ENCODE data around the gene SDK2. TPM values are rescaled to one million over a fixed set of nuclear protein-coding genes. Genes with fewer than 3 reads are reported as not detected.
"Not testable (repeated sequence)": the region's sequence is repeated elsewhere in the genome, so short reads cannot be mapped to it uniquely, and the experiment has no call there.

The SDK2 gene
- total and polyA plus RNA-seq, 4 experiments from 2014 or later, result 0.49 to 2.9 (median 2.2) TPM; not detected in 1

DNA sequence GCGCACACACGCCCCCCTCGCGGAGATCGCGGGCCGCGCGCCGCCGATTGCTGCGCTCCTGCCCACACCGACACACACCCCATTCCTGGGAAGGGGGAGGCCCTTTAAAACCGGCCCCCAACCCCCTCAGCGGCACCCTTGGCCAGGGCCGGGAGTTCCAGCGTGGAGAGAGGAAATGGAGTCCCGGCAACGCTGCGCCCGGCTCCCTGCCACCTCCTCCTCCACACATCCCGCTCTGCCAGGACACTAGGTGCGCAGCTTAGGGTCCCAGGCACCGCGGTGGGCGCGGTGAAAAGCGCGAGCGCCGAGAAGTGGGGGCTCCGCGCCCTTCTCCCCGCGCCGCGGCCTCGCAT is 332.8 kb downstream of the SDK2 start:
- POLR2A ChIA-PET (ENCODE audit: partially characterized antibody), result interaction anchor here (0.7 to 1.9 kb wide), 4 partner anchors 74 to 585 kb away, joined by 3 to 5 read pairs (median 4); partner anchors contain the start of gene COG1
- peak overlapping the region in 6 of 7 donors; percentile 31 to 88 (median 81) for H3K27ac Mint-ChIP-seq
- CTCF ChIA-PET (ENCODE audit: partially characterized antibody), result interaction anchor here (0.6 to 2.5 kb wide), 7 partner anchors 8 to 69 kb away, joined by 3 to 9 read pairs (median 4); no protein-coding TSS in a partner anchor
- no peaks in the 10 kb centered on the region for H3K27me3 Mint-ChIP-seq
- Histone ChIP-seq H3K27me3 (ENCODE audit: insufficient read depth, low read length) (no peaks in the 10 kb centered on the region), H3K4me1 (ENCODE audit: insufficient read depth, low read length) (peaks cover 15% of the 10 kb centered on the region), H3K9me3 (ENCODE audit: control insufficient read depth in 1 of 2, low read length in 2 of 2) (no peaks in the 10 kb centered on the region), H3K4me3 (ENCODE audit: low read length in 2 of 2) (peak overlapping the region; percentile 57 to 80), H3K36me3 (ENCODE audit: insufficient read depth, low read length) (no peaks in the 10 kb centered on the region), H3K27ac (ENCODE audit: low read depth, low read length) (peak overlapping the region; percentile 63)
- DNase-seq, result peak in 1 of 5 donors; percentile 9
- intact Hi-C loops (cut with micrococcal nuclease), result loop anchor here (1.0 to 2.0 kb wide), 2 partner anchors 59 to 585 kb away; no protein-coding TSS in a partner anchor
- peaks cover 6 to 19% (median 13%) of the 10 kb centered on the region in 4 donors for H3K4me1 Mint-ChIP-seq
- peaks cover 0 to 2% of the 10 kb centered on the region in 2 donors for H3K36me3 Mint-ChIP-seq
- H3K9me3 Mint-ChIP-seq, result no peaks in the 10 kb centered on the region
- H3K4me3 Mint-ChIP-seq, result peak overlapping the region; percentile 85 to 92 (median 88)

DNA sequence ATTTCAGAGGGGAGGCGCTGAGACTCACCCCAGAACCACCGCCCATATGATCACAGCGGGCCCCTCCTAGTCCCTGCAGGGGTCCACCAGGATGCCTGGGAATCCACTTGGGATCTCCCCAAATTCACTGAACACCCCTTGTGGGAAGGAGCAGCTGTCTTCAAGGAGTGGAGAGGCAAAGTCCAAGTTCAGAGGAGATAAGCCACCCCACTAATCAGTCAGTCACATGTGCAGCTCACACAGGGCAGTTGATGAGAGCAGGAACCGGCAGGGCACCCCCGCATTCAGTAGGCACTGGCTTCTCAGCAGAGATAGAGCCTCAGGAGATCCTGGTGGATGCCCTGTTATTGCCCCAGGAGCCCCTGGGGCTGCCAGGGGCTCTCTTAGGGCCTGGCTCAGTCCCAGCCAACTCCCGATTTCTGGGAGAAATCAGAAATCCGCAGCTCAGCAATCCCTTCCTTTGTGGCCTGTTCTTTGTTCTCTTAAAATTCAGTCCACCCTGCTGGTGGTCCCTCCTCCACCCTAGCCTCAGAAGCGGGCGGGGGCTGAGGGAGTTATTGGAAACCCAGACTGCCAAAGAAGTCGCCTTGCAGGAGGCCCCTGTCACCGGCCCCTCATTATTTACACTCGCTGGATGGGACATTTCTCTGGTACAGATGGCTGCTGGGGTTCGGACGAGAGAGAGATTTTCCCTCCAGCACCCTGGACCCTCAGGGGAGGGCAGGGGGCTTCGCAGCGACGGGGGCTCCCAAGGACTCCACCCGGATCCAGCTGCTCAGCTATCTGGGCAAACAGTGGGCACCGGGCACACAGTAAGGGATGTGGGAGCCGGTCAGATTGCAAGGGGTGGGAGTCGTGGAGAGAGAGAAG is 334.3 kb downstream of the SDK2 start:
- H3K36me3 Mint-ChIP-seq, result peaks cover 0 to 2% of the 10 kb centered on the region in 2 donors
- CTCF ChIA-PET (ENCODE audit: partially characterized antibody), result interaction anchor here (0.6 to 2.5 kb wide), 11 partner anchors 11 to 585 kb away, joined by 3 to 15 read pairs (median 4); no protein-coding TSS in a partner anchor
- peak overlapping the region in 1 of 2 donors; percentile 80 for H3K4me3 ChIP-seq (ENCODE audit: low read length in 2 of 2)

DNA sequence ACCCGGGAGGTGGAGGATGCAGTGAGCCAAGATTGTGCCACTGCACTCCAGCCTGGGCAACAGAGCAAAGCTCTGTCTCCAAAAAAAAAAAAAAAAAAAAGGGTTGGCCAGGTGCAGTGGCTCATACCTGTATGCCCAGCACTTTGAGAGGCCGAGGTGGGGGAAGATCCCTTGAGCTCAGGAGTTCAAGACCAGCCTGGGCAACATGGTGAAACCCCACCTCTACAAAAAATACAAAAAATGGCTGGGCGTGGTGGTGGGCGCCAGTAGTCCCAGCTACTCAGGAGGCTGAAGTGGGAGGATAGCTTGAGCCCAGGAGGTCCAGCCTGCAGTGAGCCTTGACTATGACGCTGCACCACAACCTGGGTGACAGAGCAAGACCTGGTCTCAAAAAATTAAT is 335.3 kb downstream of the SDK2 start:
- H3K27me3 ChIP-seq (ENCODE audit: insufficient read depth, low read length); H3K4me3 Mint-ChIP-seq; H3K36me3 Mint-ChIP-seq; H3K4me3 ChIP-seq (ENCODE audit: low read length in 2 of 2); H3K27ac Mint-ChIP-seq; intact Hi-C loops (cut with micrococcal nuclease); H3K27me3 Mint-ChIP-seq; H3K9me3 Mint-ChIP-seq; H3K27ac ChIP-seq (ENCODE audit: low read depth, low read length); H3K9me3 ChIP-seq (ENCODE audit: control insufficient read depth in 1 of 2, low read length in 2 of 2); H3K36me3 ChIP-seq (ENCODE audit: insufficient read depth, low read length); DNase-seq; POLR2A ChIA-PET (ENCODE audit: partially characterized antibody): not testable (repeated sequence)
- peaks cover 6 to 19% (median 13%) of the 10 kb centered on the region in 4 donors for H3K4me1 Mint-ChIP-seq
- CTCF ChIA-PET (ENCODE audit: partially characterized antibody), result interaction anchor here (1.2 kb wide), 1 partner anchor 57 kb away, joined by 3 read pairs; no protein-coding TSS in a partner anchor
- H3K4me1 ChIP-seq (ENCODE audit: insufficient read depth, low read length), result peaks cover 15% of the 10 kb centered on the region

More for the DNA sequence above, 334.3 kb downstream of the SDK2 start:
- peak overlapping the region; percentile 80 to 91 (median 85) for H3K4me3 Mint-ChIP-seq
- POLR2A ChIA-PET (ENCODE audit: partially characterized antibody), result interaction anchor here (1.3 kb wide), 1 partner anchor 78 kb away, joined by 6 read pairs; a partner anchor contains a TSS
- Histone ChIP-seq H3K4me1 (ENCODE audit: insufficient read depth, low read length) (peaks cover 15% of the 10 kb centered on the region), H3K9me3 (ENCODE audit: control insufficient read depth in 1 of 2, low read length in 2 of 2) (no peaks in the 10 kb centered on the region), H3K27me3 (ENCODE audit: insufficient read depth, low read length) (no peaks in the 10 kb centered on the region), H3K36me3 (ENCODE audit: insufficient read depth, low read length) (no peaks in the 10 kb centered on the region), H3K27ac (ENCODE audit: low read depth, low read length) (no peak overlapping the region)
- peak overlapping the region; percentile 35 to 91 (median 82) for H3K27ac Mint-ChIP-seq
- no peak for DNase-seq
- intact Hi-C loops (cut with micrococcal nuclease), result loop anchor here (2.0 kb wide), 1 partner anchor 583 kb away; no protein-coding TSS in a partner anchor
- H3K4me1 Mint-ChIP-seq, result peaks cover 6 to 19% (median 13%) of the 10 kb centered on the region in 4 donors
- no peaks in the 10 kb centered on the region for H3K9me3 Mint-ChIP-seq
- no peaks in the 10 kb centered on the region for H3K27me3 Mint-ChIP-seq

DNA sequence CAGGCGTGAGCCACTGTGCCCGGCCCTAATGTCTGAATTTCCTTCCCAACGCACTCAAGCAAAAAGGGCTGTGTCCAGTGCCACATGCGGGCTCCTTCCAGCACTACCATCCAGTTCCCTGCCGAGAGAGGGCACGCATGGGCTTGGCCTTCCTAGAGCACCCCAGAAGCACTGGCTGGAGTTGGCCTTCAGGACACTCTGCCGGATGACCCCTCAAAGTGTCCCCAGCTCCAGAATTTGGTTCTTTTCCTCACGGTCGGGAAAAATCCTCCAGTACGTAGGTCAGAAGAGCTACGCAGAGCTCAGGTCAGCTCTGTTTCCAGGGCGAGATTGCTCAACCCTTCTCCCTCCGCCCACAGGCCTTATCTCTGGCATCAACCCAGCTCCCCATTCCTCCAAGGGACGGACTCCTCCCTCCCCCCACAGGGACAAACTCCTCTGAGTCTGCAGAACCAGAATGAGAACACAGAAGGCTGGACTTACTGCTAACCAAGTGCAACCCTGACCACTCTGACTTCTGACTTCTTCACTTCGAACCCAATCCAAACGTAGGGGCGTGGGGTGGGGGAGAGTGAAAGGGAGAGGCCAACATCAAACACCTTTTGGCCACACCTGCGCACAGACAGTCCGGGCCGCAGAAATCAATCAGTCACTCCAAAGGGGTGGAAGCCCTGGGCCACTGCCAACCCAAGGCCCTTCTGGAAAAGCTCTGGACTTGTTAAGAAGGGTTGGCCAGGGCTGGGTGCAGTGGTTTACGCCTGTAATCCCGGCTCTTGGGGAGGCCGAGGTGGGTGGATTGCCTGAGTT is 336.0 kb downstream of the SDK2 start:
- ChIA-PET CTCF (ENCODE audit: partially characterized antibody) (no interaction called here), POLR2A (ENCODE audit: partially characterized antibody) (no interaction called here)
- Histone ChIP-seq H3K36me3 (ENCODE audit: insufficient read depth, low read length) (no peaks in the 10 kb centered on the region), H3K27me3 (ENCODE audit: insufficient read depth, low read length) (no peaks in the 10 kb centered on the region), H3K4me1 (ENCODE audit: insufficient read depth, low read length) (peaks cover 15% of the 10 kb centered on the region), H3K9me3 (ENCODE audit: control insufficient read depth in 1 of 2, low read length in 2 of 2) (no peaks in the 10 kb centered on the region), H3K27ac (ENCODE audit: low read depth, low read length) (no peak overlapping the region), H3K4me3 (ENCODE audit: low read length in 2 of 2) (no peak overlapping the region)
- peak overlapping the region in 1 of 7 donors; percentile 19 for H3K27ac Mint-ChIP-seq
- peaks cover 0 to 3% of the 10 kb centered on the region in 2 donors for H3K27me3 Mint-ChIP-seq
- DNase-seq, result no peak
- H3K4me3 Mint-ChIP-seq, result no peak overlapping the region
- H3K9me3 Mint-ChIP-seq, result no peaks in the 10 kb centered on the region
- H3K36me3 Mint-ChIP-seq, result peaks cover 0 to 2% of the 10 kb centered on the region in 2 donors
- H3K4me1 Mint-ChIP-seq, result peaks cover 5 to 17% (median 10%) of the 10 kb centered on the region in 4 donors
- intact Hi-C loops (cut with micrococcal nuclease), result no loop called here

DNA sequence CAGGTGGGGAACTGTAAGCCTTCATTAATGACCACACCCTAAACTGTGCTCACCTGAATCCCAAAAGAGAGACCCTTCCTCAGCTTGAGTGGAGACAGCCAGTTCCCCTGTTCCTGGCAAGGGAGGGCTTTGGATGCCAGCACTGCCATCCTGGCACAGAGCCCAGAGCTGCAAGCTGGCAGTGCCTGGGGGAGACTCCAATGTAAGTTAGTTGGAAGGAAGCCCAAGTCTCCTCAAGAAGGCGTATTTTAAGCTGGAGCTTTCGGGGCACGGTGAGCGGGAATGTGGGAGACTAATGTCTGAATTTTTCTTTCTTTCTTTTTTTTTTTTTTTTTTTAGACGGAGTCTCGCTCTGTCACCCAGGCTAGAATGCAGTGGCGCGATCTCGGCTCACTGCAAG is 337.1 kb downstream of the SDK2 start:
- no peaks in the 10 kb centered on the region for H3K27me3 ChIP-seq (ENCODE audit: insufficient read depth, low read length)
- ChIA-PET POLR2A (ENCODE audit: partially characterized antibody) (no interaction called here), CTCF (ENCODE audit: partially characterized antibody) (no interaction called here)
- H3K9me3 Mint-ChIP-seq, result no peaks in the 10 kb centered on the region
- H3K4me1 Mint-ChIP-seq, result peaks cover 5 to 14% (median 9%) of the 10 kb centered on the region in 4 donors
- no peak overlapping the region for H3K27ac Mint-ChIP-seq
- DNase-seq, result no peak
- H3K4me1 ChIP-seq (ENCODE audit: insufficient read depth, low read length), result peaks cover 10% of the 10 kb centered on the region
- no peak overlapping the region for H3K4me3 ChIP-seq (ENCODE audit: low read length in 2 of 2)
- intact Hi-C loops (cut with micrococcal nuclease), result no loop called here
- no peak overlapping the region for H3K27ac ChIP-seq (ENCODE audit: low read depth, low read length)
- no peaks in the 10 kb centered on the region for H3K9me3 ChIP-seq (ENCODE audit: control insufficient read depth in 1 of 2, low read length in 2 of 2)
- no peaks in the 10 kb centered on the region for H3K36me3 ChIP-seq (ENCODE audit: insufficient read depth, low read length)
- H3K27me3 Mint-ChIP-seq, result peaks cover 0 to 3% of the 10 kb centered on the region in 2 donors
- peak overlapping the region in 2 of 8 donors; percentile 44 to 53 for H3K4me3 Mint-ChIP-seq
- peaks cover 0 to 2% of the 10 kb centered on the region in 2 donors for H3K36me3 Mint-ChIP-seq

DNA sequence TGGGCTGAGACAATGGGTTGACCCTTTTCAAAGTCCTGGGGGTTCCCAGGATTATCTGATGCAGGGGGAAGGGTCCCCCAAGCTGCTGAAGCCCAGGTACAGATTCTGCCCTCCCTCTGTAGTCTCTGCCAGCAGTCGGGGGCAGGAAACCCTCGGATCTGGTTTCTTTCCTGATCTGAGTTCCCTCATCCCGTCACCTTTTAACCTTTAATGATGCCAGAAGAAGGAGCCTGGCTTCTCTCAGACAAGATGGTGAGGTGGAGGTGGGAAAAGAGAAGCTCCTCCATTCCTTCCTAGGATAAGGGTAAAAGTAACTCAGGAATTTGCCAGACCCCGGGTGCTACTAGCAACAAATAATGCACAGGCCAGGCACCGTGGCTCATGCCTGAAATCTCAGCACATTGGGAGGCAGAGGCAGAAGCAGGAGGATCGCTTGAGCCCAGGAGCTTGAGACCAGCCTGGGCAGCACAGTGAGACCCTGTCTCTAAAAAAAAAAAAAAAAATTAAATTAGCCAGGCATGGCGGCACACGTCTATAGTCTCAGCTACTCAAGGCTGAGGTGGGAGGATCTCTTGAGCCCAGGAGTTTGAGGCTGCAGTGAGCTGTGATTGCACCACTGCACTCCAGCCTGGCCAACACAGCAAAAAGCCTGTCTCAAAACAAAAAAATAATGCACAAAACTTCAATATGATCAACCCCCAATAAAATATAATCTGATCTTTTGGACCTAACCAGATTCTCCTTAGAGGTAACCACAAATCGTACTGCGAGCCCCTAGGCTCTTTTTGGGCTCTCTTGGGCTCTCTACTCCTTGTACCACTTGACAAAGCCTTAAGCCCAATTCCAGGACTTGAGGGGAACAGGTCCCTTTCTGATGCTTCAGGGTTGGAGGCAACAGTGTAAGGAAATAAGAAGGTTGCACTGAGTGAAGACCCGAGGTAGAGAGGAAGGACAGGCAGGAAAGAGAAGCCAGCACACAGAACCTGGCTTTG is 338.1 kb downstream of the SDK2 start:
- H3K4me3 Mint-ChIP-seq, result no peak overlapping the region
- Histone ChIP-seq H3K9me3 (ENCODE audit: control insufficient read depth in 1 of 2, low read length in 2 of 2) (no peaks in the 10 kb centered on the region), H3K36me3 (ENCODE audit: insufficient read depth, low read length) (no peaks in the 10 kb centered on the region), H3K27me3 (ENCODE audit: insufficient read depth, low read length) (no peaks in the 10 kb centered on the region), H3K4me3 (ENCODE audit: low read length in 2 of 2) (no peak overlapping the region), H3K4me1 (ENCODE audit: insufficient read depth, low read length) (peaks cover 10% of the 10 kb centered on the region), H3K27ac (ENCODE audit: low read depth, low read length) (no peak overlapping the region)
- H3K27me3 Mint-ChIP-seq, result peaks cover 0 to 3% of the 10 kb centered on the region in 2 donors
- peaks cover 5 to 14% (median 9%) of the 10 kb centered on the region in 4 donors for H3K4me1 Mint-ChIP-seq
- no peak for DNase-seq
- CTCF ChIA-PET (ENCODE audit: partially characterized antibody), result no interaction called here
- intact Hi-C loops (cut with micrococcal nuclease), result no loop called here
- H3K27ac Mint-ChIP-seq, result no peak overlapping the region
- H3K36me3 Mint-ChIP-seq, result no peaks in the 10 kb centered on the region
- no peaks in the 10 kb centered on the region for H3K9me3 Mint-ChIP-seq
- POLR2A ChIA-PET (ENCODE audit: partially characterized antibody), result no interaction called here
